H9 (cell line): ENCODE measurements around the gene TPT1. TPM values are rescaled to one million over a fixed set of nuclear protein-coding genes. Genes with fewer than 3 reads are reported as not detected.

Experiments used
- DNase-seq: peaks from one replicate; pipeline ENCODE4 v3.0.0-alpha.2; 2017
- H2AFZ ChIP-seq: one replicate; pipeline ENCODE4 v1.6.1; 2013; ENCODE audit warnings: mild to moderate bottlenecking, low read length, control low read depth, moderate library complexity
- H2AK5ac ChIP-seq: 2 replicates; pipeline ENCODE4 v1.6.1; 2013; ENCODE audit warnings: low read length, control low read depth, mixed read lengths; ENCODE audit not compliant: insufficient read length
- H2BK120ac ChIP-seq: one replicate; pipeline ENCODE4 v1.6.1; 2013; ENCODE audit warnings: low read depth, mild to moderate bottlenecking, low read length, control low read depth, inconsistent platforms; ENCODE audit not compliant: poor library complexity, severe bottlenecking
- H2BK12ac ChIP-seq: 2 replicates; pipeline ENCODE4 v1.6.1; 2013; ENCODE audit warnings: low read length, control low read depth, mixed read lengths, low read depth; ENCODE audit not compliant: insufficient read length
- H2BK15ac ChIP-seq: 2 replicates; pipeline ENCODE4 v1.6.1; 2013; ENCODE audit warnings: low read depth, low read length, control low read depth
- H2BK20ac ChIP-seq: one replicate; pipeline ENCODE4 v1.6.1; 2013; ENCODE audit warnings: low read depth, mild to moderate bottlenecking, low read length, control low read depth, inconsistent platforms; ENCODE audit not compliant: poor library complexity, severe bottlenecking
- H2BK5ac ChIP-seq: 2 replicates; pipeline ENCODE4 v1.6.1; 2013; ENCODE audit warnings: low read length, control low read depth, mixed read lengths; ENCODE audit not compliant: insufficient read length
- H3K14ac ChIP-seq: 2 replicates; pipeline ENCODE4 v1.6.1; 2013; ENCODE audit warnings: low read length, control low read depth; ENCODE audit not compliant: insufficient read depth
- H3K18ac ChIP-seq: 2 replicates; pipeline ENCODE4 v1.6.1; 2013; ENCODE audit warnings: low read depth, mild to moderate bottlenecking, mixed read lengths, low read length, control low read depth; ENCODE audit not compliant: insufficient read length
- H3K23ac ChIP-seq: 2 replicates; pipeline ENCODE4 v1.6.1; 2013; ENCODE audit warnings: low read length, control low read depth, mixed read lengths, low read depth; ENCODE audit not compliant: insufficient read length
- H3K23me2 ChIP-seq: 2 replicates; pipeline ENCODE4 v1.6.1; 2013; ENCODE audit warnings: low read depth, mild to moderate bottlenecking, mixed read lengths, low read length, control low read depth; ENCODE audit not compliant: insufficient read length, poor library complexity, severe bottlenecking
- H3K27ac ChIP-seq: 2 replicates; pipeline ENCODE4 v1.5.1; 2013; ENCODE audit warnings: low read length, control low read depth, mixed read lengths, low read depth; ENCODE audit not compliant: insufficient read length
- H3K27me3 ChIP-seq: 2 replicates; pipeline ENCODE4 v1.6.1; 2013; ENCODE audit warnings: low read length, control low read depth, inconsistent platforms; ENCODE audit not compliant: insufficient read depth
- H3K4ac ChIP-seq: 2 replicates; pipeline ENCODE4 v1.6.1; 2013; ENCODE audit warnings: low read depth, mild to moderate bottlenecking, control low read depth, inconsistent platforms, low read length, moderate library complexity
- H3K4me1 ChIP-seq: 2 replicates; pipeline ENCODE4 v1.6.1; 2013; ENCODE audit warnings: low read length, control low read depth, inconsistent platforms; ENCODE audit not compliant: insufficient read depth
- H3K4me2 ChIP-seq: 2 replicates; pipeline ENCODE4 v1.6.1; 2013; ENCODE audit warnings: low read length, control low read depth, mixed read lengths; ENCODE audit not compliant: insufficient read length, insufficient read depth
- H3K56ac ChIP-seq: 2 replicates; pipeline ENCODE4 v1.6.1; 2013; ENCODE audit warnings: low read depth, mild to moderate bottlenecking, mixed read lengths, low read length, control low read depth; ENCODE audit not compliant: insufficient read length
- H3K79me1 ChIP-seq: 2 replicates; pipeline ENCODE4 v1.6.1; 2013; ENCODE audit warnings: low read depth, mild to moderate bottlenecking, moderate library complexity, low read length, control low read depth, inconsistent platforms; ENCODE audit not compliant: insufficient read depth, poor library complexity, severe bottlenecking
- H3K79me2 ChIP-seq: 2 replicates; pipeline ENCODE4 v1.6.1; 2013; ENCODE audit warnings: low read length, control low read depth, inconsistent platforms; ENCODE audit not compliant: insufficient read depth
- H3K9ac ChIP-seq: 2 replicates; pipeline ENCODE4 v1.6.1; 2013; ENCODE audit warnings: low read length, control low read depth, mixed read lengths; ENCODE audit not compliant: insufficient read length; ENCODE audit errors: extremely low read depth
- H3K9me3 ChIP-seq: one replicate; pipeline ENCODE4 v1.6.1; 2013; ENCODE audit warnings: low read depth, low read length, inconsistent platforms; ENCODE audit not compliant: control insufficient read depth
- H3T11ph ChIP-seq: one replicate; pipeline ENCODE4 v1.6.1; 2013; ENCODE audit warnings: mild to moderate bottlenecking, low read length, control low read depth, inconsistent platforms
- H4K20me1 ChIP-seq: one replicate; pipeline ENCODE4 v1.6.1; 2013; ENCODE audit not compliant: control insufficient read depth, insufficient read length, insufficient read depth
- H4K5ac ChIP-seq: 2 replicates; pipeline ENCODE4 v1.6.1; 2013; ENCODE audit warnings: low read depth, mild to moderate bottlenecking, mixed read lengths, low read length, control low read depth; ENCODE audit not compliant: insufficient read length
- H4K8ac ChIP-seq: replicated peaks from 2 replicates; pipeline ENCODE4 v1.6.1; 2013; ENCODE audit warnings: low read length, control low read depth, mixed read lengths, low read depth; ENCODE audit not compliant: insufficient read length
- H4K91ac ChIP-seq: 2 replicates; pipeline ENCODE4 v1.6.1; 2013; ENCODE audit warnings: low read depth, mild to moderate bottlenecking, moderate library complexity, mixed read lengths, low read length, control low read depth; ENCODE audit not compliant: insufficient read length
- H3K27ac Mint-ChIP-seq, 3 experiments: 2 replicates in 2 of 3; 3 replicates in 1 of 3; pipeline ENCODE4 v1.8.0; 2020 to 2021; ENCODE audit warnings: mixed read lengths in 3 of 3, mild to moderate bottlenecking in 1 of 3, moderate library complexity in 1 of 3
- H3K27me3 Mint-ChIP-seq: 2 replicates; pipeline ENCODE4 v1.8.0; 2021; ENCODE audit warnings: low read depth, mild to moderate bottlenecking, moderate library complexity, mixed read lengths
- H3K36me3 Mint-ChIP-seq, 3 experiments: 2 replicates in 2 of 3; 3 replicates in 1 of 3; pipeline ENCODE4 v1.8.0; 2020 to 2021; ENCODE audit warnings: low read depth in 3 of 3, mixed read lengths in 3 of 3; ENCODE audit not compliant: insufficient read depth in 1 of 3
- H3K4me1 Mint-ChIP-seq, 2 experiments: 2 replicates each; pipeline ENCODE4 v1.8.0; 2020; ENCODE audit warnings: mixed read lengths in 2 of 2
- H3K4me3 Mint-ChIP-seq, 2 experiments: 2 replicates in 1 of 2; 3 replicates in 1 of 2; pipeline ENCODE4 v1.8.0; 2020 to 2021; ENCODE audit warnings: mild to moderate bottlenecking in 2 of 2, mixed read lengths in 2 of 2, moderate library complexity in 1 of 2
- H3K9me3 Mint-ChIP-seq, 2 experiments: 2 replicates in 1 of 2; 3 replicates in 1 of 2; pipeline ENCODE4 v1.8.0; 2020; ENCODE audit warnings: mild to moderate bottlenecking in 2 of 2, mixed read lengths in 2 of 2, moderate library complexity in 1 of 2
- CTCF ChIP-seq: fragments of 200-600 bp; sonication (generic); conservative IDR thresholded peaks from 3 replicates; pipeline ENCODE4 v1.8.0; 2021; ENCODE audit warnings: antibody characterized with exemption, mild to moderate bottlenecking
- WGBS: extraction: QIAGEN DNeasy Blood & Tissue Kit; methylation state at CpG from one replicate; pipeline ENCODE4 v1.1.7; 2013; ENCODE audit warnings: missing lambda C conversion rate, low lambda C conversion rate, mixed read lengths; ENCODE audit not compliant: insufficient read length; ENCODE audit errors: extremely low coverage; 5-methylcytosine and 5-hydroxymethylcytosine counted together
- total RNA-seq: library from RNA; stranded (reverse); gene quantifications from 2 replicates; pipeline ENCODE4 v1.2.1, GENCODE V29; 2021

The TPT1 gene
- total RNA-seq, 1 experiment from 2014 or later = 2,205 TPM

DNA sequence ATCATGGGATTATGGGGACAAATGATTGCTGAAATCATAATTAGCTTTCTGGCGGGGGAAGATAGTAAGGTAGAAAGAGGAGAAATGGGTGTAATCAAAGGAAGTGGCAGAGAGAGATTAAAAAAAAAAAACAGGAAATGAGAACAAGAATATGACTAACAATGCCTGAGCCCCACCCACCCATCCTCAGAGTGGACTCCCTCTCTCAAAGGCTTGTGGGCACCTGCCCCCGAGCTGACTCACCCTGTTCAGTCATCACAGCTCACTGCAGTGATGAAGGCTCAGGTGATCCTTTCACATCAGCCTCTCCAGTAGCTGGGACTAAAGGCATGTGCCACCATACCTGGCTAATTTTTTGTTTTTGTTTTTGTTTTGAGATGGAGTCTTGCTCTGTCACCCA is 26.4 kb upstream of the TPT1 start:
- H3K18ac ChIP-seq = peak overlapping the region; percentile 44
- no peaks in the 10 kb centered on the region for H3K79me2 ChIP-seq
- WGBS = no CpG with 5 or more reads among the region's 2 CpGs
- H2BK120ac ChIP-seq = no peak overlapping the region
- no peak overlapping the region for H3K23ac ChIP-seq
- no peak overlapping the region for H3K4me2 ChIP-seq
- Mint-ChIP-seq H3K9me3 (peaks cover 10 to 11% of the 10 kb centered on the region in 2 experiments; a peak in 4 of 5 replicates), H3K27me3 (no peaks in the 10 kb centered on the region), H3K4me3 (peak overlapping the region in 1 of 2 experiments; percentile 0; a peak in 1 of 5 replicates), H3K4me1 (peaks cover 19 to 27% of the 10 kb centered on the region in 2 experiments), H3K36me3 (peaks cover 13 to 24% (median 15%) of the 10 kb centered on the region in 3 experiments), H3K27ac (peak overlapping the region in 1 of 3 experiments; percentile 78; a peak in 2 of 7 replicates)
- H4K20me1 ChIP-seq = no peaks in the 10 kb centered on the region
- no peaks in the 10 kb centered on the region for H3K27me3 ChIP-seq
- H4K5ac ChIP-seq = no peak overlapping the region
- no peak for TF ChIP-seq CTCF
- no peaks in the 10 kb centered on the region for H3K23me2 ChIP-seq
- no peak overlapping the region for H2BK12ac ChIP-seq
- H2BK15ac ChIP-seq = no peak overlapping the region
- H3K4me1 ChIP-seq = no peaks in the 10 kb centered on the region
- H2BK5ac ChIP-seq = no peak overlapping the region
- H3K9me3 ChIP-seq = no peaks in the 10 kb centered on the region
- peak; percentile 88 for DNase-seq
- no peak overlapping the region for H4K8ac ChIP-seq
- no peak overlapping the region for H2BK20ac ChIP-seq
- H3K27ac ChIP-seq = no peak overlapping the region
- no peak overlapping the region for H3K4ac ChIP-seq
- no peak overlapping the region for H3K9ac ChIP-seq
- no peak overlapping the region for H2AK5ac ChIP-seq
- H3K56ac ChIP-seq = no peak overlapping the region
- H3T11ph ChIP-seq = no peak overlapping the region
- peak overlapping the region; percentile 51; the same call in 1 of the 2 replicates for H3K14ac ChIP-seq
- no peaks in the 10 kb centered on the region for H3K79me1 ChIP-seq
- no peak overlapping the region for H2AFZ ChIP-seq
- no peak overlapping the region for H4K91ac ChIP-seq
